GM19099 (cell line): ENCODE data around the gene CENPI.

ENCODE experiments used
- POLR2A ChIP-seq: IDR thresholded peaks from 3 replicates; pipeline ENCODE4 v1.6.1; 2011; ENCODE audit warnings: low read depth; ENCODE audit not compliant: insufficient read length; ENCODE audit errors: extremely low read depth

CENPI gene

GRCh38 chrX:101136235-101136634 is 38.2 kb downstream of the CENPI start:
- no peak for TF ChIP-seq POLR2A
